ENCODE results near the gene TMEM87B.
"Not testable (repeated sequence)": the region's sequence is repeated elsewhere in the genome, so short reads cannot be mapped to it uniquely, and the experiment has no call there.

Gene TMEM87B

GRCh38 chr2:112033600-112033999 lies 21.5 kb upstream of the TMEM87B start:
- no peak for DNase-seq (ENCODE audit: low read depth in 2 of 2)

- no peak for DNase-seq (ENCODE audit: low read depth in 2 of 2)
These were observed 20.1 kb upstream of the TMEM87B start for GRCh38 chr2:112034924-112035323.

- no peak for DNase-seq (ENCODE audit: low read depth in 2 of 2)
These were observed 19.3 kb upstream of the TMEM87B start for GRCh38 chr2:112035786-112036185.

- DNase-seq (ENCODE audit: low read depth in 2 of 2): not testable (repeated sequence)
These were observed 15.5 kb upstream of the TMEM87B start for GRCh38 chr2:112039556-112039955.

GRCh38 chr2:112040066-112040465 lies 15.0 kb upstream of the TMEM87B start:
- not testable (repeated sequence) for DNase-seq (ENCODE audit: low read depth in 2 of 2)

GRCh38 chr2:112041460-112041859 lies 13.6 kb upstream of the TMEM87B start:
- not testable (repeated sequence) for DNase-seq (ENCODE audit: low read depth in 2 of 2)

- no peak for DNase-seq (ENCODE audit: low read depth in 2 of 2)
These were observed 9.5 kb upstream of the TMEM87B start for GRCh38 chr2:112045446-112046014.

GRCh38 chr2:112046231-112046630 lies 8.8 kb upstream of the TMEM87B start:
- no peak for DNase-seq (ENCODE audit: low read depth in 2 of 2)

GRCh38 chr2:112047537-112048235 lies 7.4 kb upstream of the TMEM87B start:
- no peak for DNase-seq (ENCODE audit: low read depth in 2 of 2)

GRCh38 chr2:112048236-112048592 lies 6.9 kb upstream of the TMEM87B start:
- DNase-seq (ENCODE audit: low read depth in 2 of 2): no peak

GRCh38 chr2:112048887-112049286 lies 6.2 kb upstream of the TMEM87B start:
- no peak for DNase-seq (ENCODE audit: low read depth in 2 of 2)

GRCh38 chr2:112050316-112050715 lies 4.8 kb upstream of the TMEM87B start:
- DNase-seq (ENCODE audit: low read depth in 2 of 2): no peak

GRCh38 chr2:112053917-112054846 lies 887 bp upstream of the TMEM87B start:
- peak; percentile 89 to 99 for DNase-seq (ENCODE audit: low read depth in 2 of 2)

- peak; percentile 6 to 25 for DNase-seq (ENCODE audit: low read depth in 2 of 2)
These were observed 909 bp downstream of the TMEM87B start for GRCh38 chr2:112055730-112056625.

- no peak for DNase-seq (ENCODE audit: low read depth in 2 of 2)
These were observed 1.5 kb downstream of the TMEM87B start for GRCh38 chr2:112056626-112056987.

GRCh38 chr2:112059671-112060070 lies 4.6 kb downstream of the TMEM87B start:
- DNase-seq (ENCODE audit: low read depth in 2 of 2): no peak

- DNase-seq (ENCODE audit: low read depth in 2 of 2): no peak
These were observed 6.2 kb downstream of the TMEM87B start for GRCh38 chr2:112061299-112061698.

GRCh38 chr2:112061840-112062239 lies 6.8 kb downstream of the TMEM87B start:
- no peak for DNase-seq (ENCODE audit: low read depth in 2 of 2)

GRCh38 chr2:112062894-112063293 lies 7.8 kb downstream of the TMEM87B start:
- DNase-seq (ENCODE audit: low read depth in 2 of 2): no peak

GRCh38 chr2:112065486-112065885 lies 10.4 kb downstream of the TMEM87B start:
- no peak for DNase-seq (ENCODE audit: low read depth in 2 of 2)

GRCh38 chr2:112065966-112066365 lies 10.9 kb downstream of the TMEM87B start:
- no peak for DNase-seq (ENCODE audit: low read depth in 2 of 2)

- not testable (repeated sequence) for DNase-seq (ENCODE audit: low read depth in 2 of 2)
These were observed 14.7 kb downstream of the TMEM87B start for GRCh38 chr2:112069794-112070193.
